HepG2 (cell line): ENCODE results near the gene LRRN4CL. TPM values are rescaled to one million over a fixed set of nuclear protein-coding genes. Genes with fewer than 3 reads are reported as not detected.
A peak's percentile ranks its signal among the peaks of the same experiment; 100 is the strongest.

Experiments
- ARNTL ChIP-seq: sonication (generic); formaldehyde crosslinking; IDR thresholded peaks from 2 replicates; pipeline ENCODE4 v1.4.0; 2020; ENCODE audit warnings: mild to moderate bottlenecking, missing genetic modification reagents
- ATF1 ChIP-seq: IDR thresholded peaks from 2 replicates; pipeline ENCODE4 v1.6.1; 2016; ENCODE audit warnings: mild to moderate bottlenecking, control low read depth
- ATF3 ChIP-seq: sonication (generic); formaldehyde crosslinking; IDR thresholded peaks from 2 replicates; pipeline ENCODE4 v1.4.0; 2020; ENCODE audit warnings: missing genetic modification reagents
- BRD4 ChIP-seq: sonication (generic); formaldehyde crosslinking; IDR thresholded peaks from 2 replicates; pipeline ENCODE4 v1.4.0; 2020; ENCODE audit warnings: missing genetic modification reagents
- MLLT10 ChIP-seq: sonication (generic); formaldehyde crosslinking; IDR thresholded peaks from 2 replicates; pipeline ENCODE4 v1.4.0; 2020; ENCODE audit warnings: missing genetic modification reagents
- NFRKB ChIP-seq: fragments of 450-650 bp; IDR thresholded peaks from 2 replicates; pipeline ENCODE4 v1.6.1; 2017
- TEAD3 ChIP-seq: optimal IDR thresholded peaks from 2 replicates; pipeline ENCODE3; 2016; ENCODE audit warnings: borderline replicate concordance
- TEF ChIP-seq: sonication (generic); formaldehyde crosslinking; IDR thresholded peaks from 2 replicates; pipeline ENCODE4 v1.5.0; 2020; ENCODE audit warnings: missing genetic modification reagents
- THYN1 ChIP-seq: sonication (generic); formaldehyde crosslinking; IDR thresholded peaks from 2 replicates; pipeline ENCODE4 v1.8.1; 2023; ENCODE audit warnings: low read depth, mild to moderate bottlenecking, moderate library complexity, missing genetic modification reagents, borderline replicate concordance
- TP53 ChIP-seq: sonication (generic); formaldehyde crosslinking; conservative IDR thresholded peaks from 2 replicates; pipeline ENCODE4 v1.4.0; 2020; ENCODE audit warnings: missing genetic modification reagents
- ZBTB42 ChIP-seq: sonication (generic); formaldehyde crosslinking; IDR thresholded peaks from 2 replicates; pipeline ENCODE4 v1.5.0; 2020; ENCODE audit warnings: mild to moderate bottlenecking, missing genetic modification reagents
- ZHX1 ChIP-seq: sonication (generic); formaldehyde crosslinking; IDR thresholded peaks from 2 replicates; pipeline ENCODE4 v1.8.1; 2022; ENCODE audit warnings: low read depth, mild to moderate bottlenecking, missing genetic modification reagents
- ZNF160 ChIP-seq: sonication (generic); formaldehyde crosslinking; IDR thresholded peaks from 2 replicates; pipeline ENCODE4 v1.8.0; 2022; ENCODE audit warnings: mild to moderate bottlenecking, inconsistent platforms, missing genetic modification reagents
- ZNF30 ChIP-seq: sonication (generic); formaldehyde crosslinking; IDR thresholded peaks from 2 replicates; pipeline ENCODE4 v1.5.0; 2020; ENCODE audit warnings: mild to moderate bottlenecking, missing genetic modification reagents
- ZNF383 ChIP-seq: sonication (generic); formaldehyde crosslinking; IDR thresholded peaks from 2 replicates; pipeline ENCODE4 v1.4.0; 2020; ENCODE audit warnings: missing genetic modification reagents, mild to moderate bottlenecking, borderline replicate concordance
- ZNF446 ChIP-seq: sonication (generic); formaldehyde crosslinking; IDR thresholded peaks from 2 replicates; pipeline ENCODE4 v1.5.0; 2020; ENCODE audit warnings: mild to moderate bottlenecking, missing genetic modification reagents
- ZNF652 ChIP-seq: IDR thresholded peaks from 2 replicates; pipeline ENCODE4 v1.6.1; 2016; ENCODE audit warnings: low read depth, borderline replicate concordance
- ZNF772 ChIP-seq: sonication (generic); formaldehyde crosslinking; IDR thresholded peaks from 2 replicates; pipeline ENCODE4 v1.5.0; 2020; ENCODE audit warnings: mild to moderate bottlenecking, missing genetic modification reagents
- ZSCAN21 ChIP-seq: sonication (generic); formaldehyde crosslinking; IDR thresholded peaks from 2 replicates; pipeline ENCODE4 v1.8.0; 2022; ENCODE audit warnings: mild to moderate bottlenecking, missing genetic modification reagents, moderate library complexity, borderline replicate concordance
- polyA plus RNA-seq, 8 experiments: library from polyadenylated mRNA; depleted of rRNA in 3 of 8; stranded (reverse) in 7 of 8; unstranded in 1 of 8; fragments of >200 nt; fragmentation: Illumina TruSeq in 4 of 8; extraction: Trizol in 4 of 8; gene quantifications; 2 replicates each; pipeline versions ENCODE4 v1.2.1 to v1.2.3, GENCODE V29; 2011 to 2016; ENCODE audit warnings: low read depth in 4 of 8, missing spikeins in 1 of 8, mixed read lengths in 1 of 8; ENCODE audit not compliant: insufficient read depth in 1 of 8
- total RNA-seq, 5 experiments: library from RNA; depleted of rRNA; stranded (reverse); fragments of >200 nt; fragmentation: Illumina TruSeq; extraction: Trizol; gene quantifications; 2 replicates each; pipeline ENCODE4 v1.2.3, GENCODE V29; 2016; ENCODE audit warnings: low read depth in 1 of 5
- TF ChIP-seq, protein P1 (sequence below): sonication (generic); formaldehyde crosslinking; IDR thresholded peaks from 2 replicates; pipeline ENCODE4 v1.8.0; 2022; ENCODE audit warnings: mild to moderate bottlenecking, missing genetic modification reagents, moderate library complexity
- TF ChIP-seq, protein P2 (sequence below): sonication (generic); formaldehyde crosslinking; conservative IDR thresholded peaks from 2 replicates; pipeline ENCODE4 v1.4.0; 2020; ENCODE audit warnings: missing genetic modification reagents
- TF ChIP-seq, protein P3 (sequence below): sonication (generic); formaldehyde crosslinking; IDR thresholded peaks from 2 replicates; pipeline ENCODE4 v1.5.1; 2020; ENCODE audit warnings: mild to moderate bottlenecking, missing genetic modification reagents, moderate library complexity

The LRRN4CL gene
- total and polyA plus RNA-seq, 2 of the 13 experiments (the other 11 are each of a cell fraction or from before 2014, with no cell fraction given) = 0.11 TPM; not detected in 1

DNA sequence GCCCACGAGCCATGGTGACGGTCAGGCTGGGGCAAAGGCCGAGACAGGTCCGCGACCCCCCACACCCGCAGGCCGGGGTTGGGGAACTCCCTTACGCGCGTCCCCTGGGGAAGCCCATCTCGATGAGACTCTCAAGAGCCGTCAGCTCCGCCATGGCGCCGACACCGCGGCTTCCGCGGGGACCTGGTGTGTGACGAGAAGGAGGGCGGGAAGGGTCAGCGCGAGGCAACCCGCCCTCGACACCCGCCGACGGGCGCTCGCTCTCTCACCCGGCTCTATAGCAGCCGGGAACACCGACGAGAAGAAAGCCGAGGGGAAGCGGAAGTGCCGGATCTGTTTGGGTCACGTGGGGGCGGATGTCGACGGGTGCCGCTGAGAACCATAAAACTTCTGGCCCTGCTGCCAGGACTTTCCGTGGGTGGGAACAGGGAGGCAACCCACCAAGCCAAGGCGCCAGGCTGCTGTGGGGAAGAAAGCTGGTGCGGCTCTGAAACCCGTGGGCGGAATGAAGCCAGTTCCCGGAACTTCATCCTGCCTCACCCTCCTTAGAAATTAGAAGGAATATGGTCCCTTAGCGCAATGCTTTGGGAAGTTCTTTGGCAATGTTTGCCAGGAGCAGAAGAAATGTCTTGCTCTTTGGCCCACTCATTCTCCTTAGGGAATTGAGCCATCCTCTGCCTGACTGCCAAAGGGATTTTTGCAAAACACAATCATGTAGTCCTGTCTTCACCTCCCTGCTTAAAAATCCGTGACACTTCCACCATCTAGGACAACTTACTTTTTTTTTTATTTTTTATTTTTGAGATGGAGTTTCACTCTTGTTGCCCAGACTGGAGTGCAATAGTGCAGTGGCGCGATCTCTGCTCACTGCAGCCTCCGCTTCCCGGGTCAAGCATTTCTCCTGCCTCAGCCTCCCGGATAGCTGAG lies 10.3 kb downstream of the LRRN4CL start, which contains the start of gene UBXN1 (continued):
- no peak for TF ChIP-seq ZHX1
- TF ChIP-seq ZNF160 (CRISPR knock-in tag) = 0 out of 2 replicates have a peak, but pooled peaks have one; percentile 75
- TF ChIP-seq NFRKB = no peak
- no peak for TF ChIP-seq TEAD3 (CRISPR knock-in tag)
- no peak for TF ChIP-seq ZNF383
- peak; percentile 73 for TF ChIP-seq ZNF772
- TF ChIP-seq BRD4 (CRISPR knock-in tag) = no peak
- TF ChIP-seq, protein P1, sequence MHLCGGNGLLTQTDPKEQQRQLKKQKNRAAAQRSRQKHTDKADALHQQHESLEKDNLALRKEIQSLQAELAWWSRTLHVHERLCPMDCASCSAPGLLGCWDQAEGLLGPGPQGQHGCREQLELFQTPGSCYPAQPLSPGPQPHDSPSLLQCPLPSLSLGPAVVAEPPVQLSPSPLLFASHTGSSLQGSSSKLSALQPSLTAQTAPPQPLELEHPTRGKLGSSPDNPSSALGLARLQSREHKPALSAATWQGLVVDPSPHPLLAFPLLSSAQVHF (CRISPR knock-in tag) = no peak
- no peak for TF ChIP-seq MLLT10 (CRISPR knock-in tag)
- no peak for TF ChIP-seq ZNF652 (CRISPR knock-in tag)
- TF ChIP-seq, protein P2, sequence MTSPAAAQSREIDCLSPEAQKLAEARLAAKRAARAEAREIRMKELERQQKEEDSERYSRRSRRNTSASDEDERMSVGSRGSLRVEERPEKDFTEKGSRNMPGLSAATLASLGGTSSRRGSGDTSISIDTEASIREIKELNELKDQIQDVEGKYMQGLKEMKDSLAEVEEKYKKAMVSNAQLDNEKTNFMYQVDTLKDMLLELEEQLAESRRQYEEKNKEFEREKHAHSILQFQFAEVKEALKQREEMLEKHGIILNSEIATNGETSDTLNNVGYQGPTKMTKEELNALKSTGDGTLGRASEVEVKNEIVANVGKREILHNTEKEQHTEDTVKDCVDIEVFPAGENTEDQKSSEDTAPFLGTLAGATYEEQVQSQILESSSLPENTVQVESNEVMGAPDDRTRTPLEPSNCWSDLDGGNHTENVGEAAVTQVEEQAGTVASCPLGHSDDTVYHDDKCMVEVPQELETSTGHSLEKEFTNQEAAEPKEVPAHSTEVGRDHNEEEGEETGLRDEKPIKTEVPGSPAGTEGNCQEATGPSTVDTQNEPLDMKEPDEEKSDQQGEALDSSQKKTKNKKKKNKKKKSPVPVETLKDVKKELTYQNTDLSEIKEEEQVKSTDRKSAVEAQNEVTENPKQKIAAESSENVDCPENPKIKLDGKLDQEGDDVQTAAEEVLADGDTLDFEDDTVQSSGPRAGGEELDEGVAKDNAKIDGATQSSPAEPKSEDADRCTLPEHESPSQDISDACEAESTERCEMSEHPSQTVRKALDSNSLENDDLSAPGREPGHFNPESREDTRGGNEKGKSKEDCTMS (CRISPR knock-in tag) = no peak
- no peak for TF ChIP-seq ZBTB42 (CRISPR knock-in tag)
- no peak for TF ChIP-seq ATF1 (CRISPR knock-in tag)
- TF ChIP-seq ZSCAN21 (CRISPR knock-in tag) = no peak
- TF ChIP-seq, protein P3, sequence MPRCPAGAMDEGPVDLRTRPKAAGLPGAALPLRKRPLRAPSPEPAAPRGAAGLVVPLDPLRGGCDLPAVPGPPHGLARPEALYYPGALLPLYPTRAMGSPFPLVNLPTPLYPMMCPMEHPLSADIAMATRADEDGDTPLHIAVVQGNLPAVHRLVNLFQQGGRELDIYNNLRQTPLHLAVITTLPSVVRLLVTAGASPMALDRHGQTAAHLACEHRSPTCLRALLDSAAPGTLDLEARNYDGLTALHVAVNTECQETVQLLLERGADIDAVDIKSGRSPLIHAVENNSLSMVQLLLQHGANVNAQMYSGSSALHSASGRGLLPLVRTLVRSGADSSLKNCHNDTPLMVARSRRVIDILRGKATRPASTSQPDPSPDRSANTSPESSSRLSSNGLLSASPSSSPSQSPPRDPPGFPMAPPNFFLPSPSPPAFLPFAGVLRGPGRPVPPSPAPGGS = 0 out of 2 replicates have a peak, but pooled peaks have one; percentile 35
- no peak for TF ChIP-seq TP53 (CRISPR knock-in tag)
- TF ChIP-seq ZNF446 (CRISPR knock-in tag) = 0 out of 2 replicates have a peak, but pooled peaks have one; percentile 42
- TF ChIP-seq ZNF30 (CRISPR knock-in tag) = no peak
- no peak for TF ChIP-seq ATF3 (CRISPR knock-in tag)
- no peak for TF ChIP-seq TEF
- TF ChIP-seq THYN1 (CRISPR knock-in tag) = no peak
- no peak for TF ChIP-seq ARNTL (CRISPR knock-in tag)
